AG09319 (cell line): ENCODE results near the gene KLHL18.

Source experiments
- DNase-seq: peaks from one replicate; pipeline ENCODE4 v3.0.0-alpha.2; 2010; ENCODE audit warnings: low read depth; ENCODE audit errors: extremely low read depth
- CTCF ChIP-seq: IDR thresholded peaks from 2 replicates; pipeline ENCODE4 v1.5.1; 2011; ENCODE audit warnings: low read depth, mild to moderate bottlenecking, inconsistent platforms, low read length, moderate library complexity

Gene KLHL18

GRCh38 chr3:47282424-47283192, at the start of gene KLHL18, which contains the start of gene KIF9:
TSS of gene KLHL18 (plus strand) at chr3:47282944. CDS start at chr3:47282966, 22 bp downstream.
TSS of gene KIF9 (minus strand) at chr3:47282799. CDS start at chr3:47277374, 5,425 bp downstream.
- peak; percentile 87 for DNase-seq
- no peak for TF ChIP-seq CTCF

GRCh38 chr3:47238017-47238416, 44.7 kb upstream of the KLHL18 start:
- TF ChIP-seq CTCF = no peak
- DNase-seq = no peak

- TF ChIP-seq CTCF = no peak
These were observed 42.8 kb upstream of the KLHL18 start for GRCh38 chr3:47239929-47240328.

GRCh38 chr3:47243419-47244147, 39.2 kb upstream of the KLHL18 start:
- DNase-seq = no peak

More at GRCh38 chr3:47239929-47240328, 42.8 kb upstream of the KLHL18 start:
- no peak for DNase-seq

GRCh38 chr3:47244531-47245100, 38.1 kb upstream of the KLHL18 start:
- no peak for DNase-seq
- no peak for TF ChIP-seq CTCF

More at GRCh38 chr3:47243419-47244147, 39.2 kb upstream of the KLHL18 start:
- no peak for TF ChIP-seq CTCF

GRCh38 chr3:47245271-47245670, 37.5 kb upstream of the KLHL18 start:
- TF ChIP-seq CTCF = no peak
- DNase-seq = no peak
